Peyer's patch (tissue), 4 donors: ENCODE data around the gene RPS16. TPM values are rescaled to one million over a fixed set of nuclear protein-coding genes. Genes with fewer than 3 reads are reported as not detected.

Source experiments
- DNase-seq, 3 donors: peaks; one replicate each; pipeline ENCODE4 v3.0.0-alpha.2; 2017 to 2019
- H3K27ac ChIP-seq, 4 donors: fragments of 200-600 bp; sonication (generic); one replicate each; pipeline ENCODE4 v1.5.1; 2016 to 2019
- H3K27me3 ChIP-seq, 2 donors: fragments of 200-600 bp; sonication (generic); one replicate each; pipeline ENCODE4 v1.5.1; 2019
- H3K36me3 ChIP-seq, 3 donors: fragments of 200-600 bp; sonication (generic); one replicate each; pipeline ENCODE4 v1.5.1; 2016 to 2019
- H3K4me1 ChIP-seq, 4 donors: fragments of 200-600 bp; sonication (generic); one replicate each; pipeline ENCODE4 v1.5.1; 2016 to 2019
- H3K4me3 ChIP-seq, 4 donors: fragments of 200-600 bp; sonication (generic); 1 replicate in 3 of 4; 2 replicates in 1 of 4; pipeline ENCODE4 v1.5.1; 2016 to 2019; ENCODE audit warnings: mild to moderate bottlenecking in 1 of 4
- H3K9me3 ChIP-seq, 4 donors: fragments of 200-600 bp; sonication (generic); one replicate each; pipeline ENCODE4 v1.5.1; 2016 to 2019; ENCODE audit warnings: mild to moderate bottlenecking in 1 of 4
- POLR2A ChIP-seq, 2 donors: fragments of 450-650 bp; IDR thresholded peaks; one replicate each; pipeline ENCODE4 v1.5.1; 2017; ENCODE audit warnings: antibody characterized with exemption in 2 of 2, mild to moderate bottlenecking in 2 of 2, moderate library complexity in 2 of 2
- small RNA-seq, 2 donors: library from RNA; depleted of rRNA; stranded (forward); fragments of <200 nt; gene quantifications; one replicate each; pipeline ENCODE3, GENCODE V24; 2016
- total RNA-seq, 4 donors: library from RNA; depleted of rRNA; stranded (reverse); fragments of >200 nt; gene quantifications; one replicate each; pipeline ENCODE4 v1.1.0, GENCODE V29; 2016
- TF ChIP-seq, protein P1 (sequence below), 6 experiments: fragments of 450-650 bp in 4 of 6; fragments of 200-600 bp in 2 of 6; sonication (generic) in 1 of 6; IDR thresholded peaks; one replicate each; pipeline ENCODE4 v1.5.1; 2017 to 2019; ENCODE audit warnings: antibody characterized with exemption in 6 of 6, mild to moderate bottlenecking in 3 of 6, moderate library complexity in 1 of 6

RPS16 gene
- total RNA-seq, 4 donors from 2014 or later = 443 to 1,406 (median 686) TPM

DNA sequence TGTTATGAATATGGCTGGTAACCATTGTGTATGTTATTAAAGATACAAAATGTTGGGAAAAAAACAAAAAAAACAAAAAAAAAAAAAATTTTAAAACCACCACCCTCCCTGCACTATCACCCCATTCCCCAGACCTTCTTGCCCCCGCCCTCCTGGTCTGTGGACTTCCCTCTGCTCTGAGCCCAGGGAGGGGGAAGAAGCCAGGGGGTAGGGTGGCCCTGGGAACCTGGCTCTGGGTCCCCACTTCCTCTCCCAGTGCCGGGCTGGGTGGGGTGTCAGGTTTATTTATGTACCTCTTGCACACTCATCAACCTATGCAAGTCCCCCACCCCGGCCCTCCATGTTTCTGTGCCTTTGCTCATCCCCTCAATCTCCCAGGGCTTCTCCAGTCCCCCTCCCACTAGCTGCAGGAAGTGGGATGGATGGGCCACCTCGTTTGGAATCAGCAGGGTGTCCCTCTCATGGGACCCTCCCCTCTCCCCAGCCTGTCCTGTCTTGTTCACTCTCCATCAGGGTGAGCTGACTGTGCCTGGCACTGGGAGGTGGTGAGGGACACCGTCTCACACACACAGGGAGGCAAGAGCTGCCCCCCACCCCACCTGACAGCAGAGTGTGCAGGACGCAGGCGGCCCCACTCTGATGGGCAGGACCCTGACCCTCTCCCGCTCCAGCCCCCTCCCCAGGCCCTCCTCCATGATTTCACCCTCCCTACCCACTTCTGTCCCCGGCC is 50.7 kb downstream of the RPS16 start:
- Histone ChIP-seq H3K27ac (no peak overlapping the region), H3K4me3 (no peak overlapping the region), H3K4me1 (peaks cover 0 to 5% (median 2%) of the 10 kb centered on the region in 4 donors), H3K27me3 (no peaks in the 10 kb centered on the region), H3K36me3 (peaks cover 0 to 83% (median 0%) of the 10 kb centered on the region in 3 donors), H3K9me3 (no peaks in the 10 kb centered on the region)
- no peak for DNase-seq
- TF ChIP-seq, protein P1, sequence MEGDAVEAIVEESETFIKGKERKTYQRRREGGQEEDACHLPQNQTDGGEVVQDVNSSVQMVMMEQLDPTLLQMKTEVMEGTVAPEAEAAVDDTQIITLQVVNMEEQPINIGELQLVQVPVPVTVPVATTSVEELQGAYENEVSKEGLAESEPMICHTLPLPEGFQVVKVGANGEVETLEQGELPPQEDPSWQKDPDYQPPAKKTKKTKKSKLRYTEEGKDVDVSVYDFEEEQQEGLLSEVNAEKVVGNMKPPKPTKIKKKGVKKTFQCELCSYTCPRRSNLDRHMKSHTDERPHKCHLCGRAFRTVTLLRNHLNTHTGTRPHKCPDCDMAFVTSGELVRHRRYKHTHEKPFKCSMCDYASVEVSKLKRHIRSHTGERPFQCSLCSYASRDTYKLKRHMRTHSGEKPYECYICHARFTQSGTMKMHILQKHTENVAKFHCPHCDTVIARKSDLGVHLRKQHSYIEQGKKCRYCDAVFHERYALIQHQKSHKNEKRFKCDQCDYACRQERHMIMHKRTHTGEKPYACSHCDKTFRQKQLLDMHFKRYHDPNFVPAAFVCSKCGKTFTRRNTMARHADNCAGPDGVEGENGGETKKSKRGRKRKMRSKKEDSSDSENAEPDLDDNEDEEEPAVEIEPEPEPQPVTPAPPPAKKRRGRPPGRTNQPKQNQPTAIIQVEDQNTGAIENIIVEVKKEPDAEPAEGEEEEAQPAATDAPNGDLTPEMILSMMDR (IDR thresholded peaks at IDR 0.05) = no peak
- no peak for TF ChIP-seq POLR2A (IDR thresholded peaks at IDR 0.05)

Small RNAs within 50 kb of the gene (small RNA-seq; reads per million reads assigned to genes)
- gene MIR4530 = 0 to 0.06 reads per million in 2 donors

Other genes starting within 250 kb of the RPS16 start
- gene NCCRP1, start 239.0 kb downstream of the RPS16 start, total RNA-seq = 1 to 10 TPM in 1 of 4 donors, not detected in 3; 1.1 TPM
- not detected for gene SYCN, start 231.7 kb downstream of the RPS16 start, total RNA-seq
- gene IFNL3, start 190.9 kb downstream of the RPS16 start, total RNA-seq = not detected
- not detected for gene IFNL4, start 187.1 kb downstream of the RPS16 start, total RNA-seq
- gene IFNL2, start 167.6 kb downstream of the RPS16 start, total RNA-seq = not detected
- not detected for gene IFNL1, start 139.5 kb downstream of the RPS16 start, total RNA-seq
- under 1 TPM in 3 of 4 donors, not detected in 1; 0.18 to 0.95 (median 0.80) TPM for gene LRFN1, start 115.1 kb downstream of the RPS16 start, total RNA-seq
- gene GMFG, start 99.9 kb downstream of the RPS16 start, total RNA-seq = 100 to 1,000 TPM in 1 of 4 donors, 1 to 10 TPM in 2, not detected in 1; 3.2 to 131 (median 8.6) TPM
- 100 to 1,000 TPM in 2 of 4 donors, 10 to 100 TPM in 2; 69.0 to 126 (median 91.8) TPM for gene SAMD4B, start 93.5 kb downstream of the RPS16 start, total RNA-seq
- 10 to 100 TPM; 22.2 to 47.3 (median 37.7) TPM for gene PAF1, start 44.8 kb downstream of the RPS16 start, total RNA-seq
- gene MED29, start 44.6 kb downstream of the RPS16 start, total RNA-seq = 10 to 100 TPM; 25.4 to 52.8 (median 41.0) TPM
- 100 to 1,000 TPM; 183 to 682 (median 309) TPM for gene ZFP36, start 29.1 kb downstream of the RPS16 start, total RNA-seq
- 10 to 100 TPM in 3 of 4 donors, 1 to 10 TPM in 1; 7.7 to 42.1 (median 16.1) TPM for gene PLEKHG2, start 23.3 kb downstream of the RPS16 start, total RNA-seq
- gene SUPT5H, start 9.6 kb upstream of the RPS16 start, total RNA-seq = 100 to 1,000 TPM in 3 of 4 donors, 10 to 100 TPM in 1; 98.4 to 173 (median 160) TPM
- 10 to 100 TPM; 25.4 to 61.1 (median 33.2) TPM for gene TIMM50, start 44.9 kb upstream of the RPS16 start, total RNA-seq
- gene DLL3, start 63.0 kb upstream of the RPS16 start, total RNA-seq = under 1 TPM in 2 of 4 donors, not detected in 2; 0.47 to 0.67 TPM
- not detected for gene SELENOV, start 79.2 kb upstream of the RPS16 start, total RNA-seq
- gene EID2B, start 96.9 kb upstream of the RPS16 start, total RNA-seq = 1 to 10 TPM in 2 of 4 donors, under 1 TPM in 1, not detected in 1; 0.35 to 1.7 (median 1.1) TPM
- 10 to 100 TPM in 1 of 4 donors, 1 to 10 TPM in 3; 7.1 to 12.4 (median 8.8) TPM for gene EID2, start 104.2 kb upstream of the RPS16 start, total RNA-seq
- gene LGALS13, start 166.6 kb upstream of the RPS16 start, total RNA-seq = not detected
- not detected for gene LGALS16, start 220.0 kb upstream of the RPS16 start, total RNA-seq